H1 (cell line): ENCODE results near the gene EBLN2. TPM values are rescaled to one million over a fixed set of nuclear protein-coding genes. Genes with fewer than 3 reads are reported as not detected.

ENCODE experiments used
- BCL11A ChIP-seq, 2 experiments: IDR thresholded peaks; one replicate each; pipeline ENCODE4 v1.6.1; 2011; ENCODE audit warnings: low read depth in 2 of 2, low read length in 2 of 2, mild to moderate bottlenecking in 2 of 2
- CHD2 ChIP-seq: IDR thresholded peaks from 2 replicates; pipeline ENCODE4 v1.6.1; 2012; ENCODE audit warnings: low read length, improper control_type of control experiment
- EP300 ChIP-seq, 2 experiments: IDR thresholded peaks; 1 replicate in 1 of 2; 2 replicates in 1 of 2; pipeline ENCODE4 v1.6.1; 2011 to 2012; ENCODE audit warnings: low read depth in 2 of 2, low read length in 2 of 2, mild to moderate bottlenecking in 2 of 2, borderline replicate concordance in 1 of 2, inconsistent platforms in 1 of 2, moderate library complexity in 1 of 2
- FOSL1 ChIP-seq: IDR thresholded peaks from 2 replicates; pipeline ENCODE4 v1.6.1; 2011; ENCODE audit warnings: mild to moderate bottlenecking, low read depth, low read length, moderate library complexity; ENCODE audit not compliant: insufficient read depth
- KDM1A ChIP-seq: fragments of 200-600, 300-600 bp; sonication (generic); IDR thresholded peaks from 2 replicates; pipeline ENCODE4 v1.7.1; 2016; ENCODE audit warnings: mild to moderate bottlenecking, low read length, borderline replicate concordance
- SRF ChIP-seq: IDR thresholded peaks from 2 replicates; pipeline ENCODE4 v1.6.1; 2011; ENCODE audit warnings: mild to moderate bottlenecking, low read depth, low read length, moderate library complexity
- polyA plus RNA-seq, 7 experiments: library from polyadenylated mRNA; depleted of rRNA in 3 of 7; stranded (reverse) in 5 of 7; unstranded in 2 of 7; fragments of >200 nt in 5 of 7; fragments of 200-250 nt in 2 of 7; gene quantifications; 1 replicate in 5 of 7; 2 replicates in 1 of 7; 4 replicates in 1 of 7; pipeline versions ENCODE4 v1.2.1 to v1.2.3, GENCODE V29; 2011 to 2013; ENCODE audit warnings: missing spikeins in 2 of 7, mixed read lengths in 2 of 7
- total RNA-seq: library from RNA; stranded (reverse); fragmentation: NEBNext Ultra II Directional; extraction: Animal tissue kit (Norgen Biotek cat#: 25700); gene quantifications from 2 replicates; pipeline ENCODE4 v1.2.1, GENCODE V29; 2021
- TF ChIP-seq, protein P1 (sequence below): IDR thresholded peaks from 2 replicates; pipeline ENCODE4 v1.6.1; 2011; ENCODE audit warnings: low read length, improper control_type of control experiment
- TF ChIP-seq, protein P2 (sequence below): fragments of 300-600 bp; sonication (generic); IDR thresholded peaks from 2 replicates; pipeline ENCODE4 v1.7.1; 2012; ENCODE audit warnings: low read length, moderate library complexity, mild to moderate bottlenecking, inconsistent platforms; ENCODE audit not compliant: insufficient replicate concordance

EBLN2 gene
- total and polyA plus RNA-seq, 2 of the 8 experiments (the other 6 are each of a cell fraction or from before 2014, with no cell fraction given): 1.9 to 3.8 TPM

DNA sequence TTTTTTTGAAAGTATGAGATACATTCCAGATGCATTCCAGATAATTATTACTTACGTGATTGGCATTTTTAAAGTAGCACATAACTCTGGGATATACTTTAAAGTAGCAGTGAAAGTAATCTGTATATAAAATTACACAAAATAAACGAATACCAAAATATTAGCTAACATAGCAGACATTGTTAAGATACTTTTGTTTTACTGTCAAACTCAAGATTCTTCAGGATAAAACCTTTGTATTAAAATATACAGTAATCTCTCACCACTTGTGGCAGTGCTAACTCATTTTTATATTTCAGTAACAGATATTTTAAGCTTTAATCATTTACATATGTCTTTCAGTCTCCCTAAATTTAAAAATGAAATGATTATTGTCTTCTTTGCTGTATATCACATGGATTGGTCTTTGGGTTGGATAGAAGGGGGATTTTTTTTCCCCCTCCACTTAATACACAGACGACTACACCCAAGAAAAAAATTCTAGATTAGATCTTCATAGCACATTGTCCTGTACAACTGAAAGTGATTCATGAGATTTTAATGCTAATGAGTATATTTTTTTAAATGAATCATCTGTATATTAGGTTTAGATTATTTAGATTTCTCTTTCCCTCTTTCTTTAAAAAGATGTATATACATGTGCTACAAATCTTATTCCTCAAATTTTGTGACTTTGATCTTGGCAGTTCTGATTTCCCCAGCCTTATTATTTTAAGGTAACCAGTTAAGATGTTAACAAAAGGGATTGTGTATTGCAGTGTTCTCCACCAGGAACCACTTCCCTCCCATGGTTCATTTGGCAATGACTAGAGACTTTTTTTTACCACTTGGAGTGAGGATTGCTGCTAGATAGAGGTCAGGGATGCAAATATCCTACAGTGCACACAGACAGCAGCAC is 24.5 kb upstream of the EBLN2 start (continued):
- TF ChIP-seq BCL11A (IDR thresholded peaks at IDR 0.05; ENCODE audit: low read depth in 2 of 2, low read length in 2 of 2) (no peak), FOSL1 (no peak), EP300 (IDR thresholded peaks at IDR 0.05; ENCODE audit: borderline replicate concordance in 1 of 2, low read depth in 2 of 2, low read length in 2 of 2) (no peak), SRF (no peak), KDM1A (no peak), CHD2 (no peak)
- TF ChIP-seq, protein P1, sequence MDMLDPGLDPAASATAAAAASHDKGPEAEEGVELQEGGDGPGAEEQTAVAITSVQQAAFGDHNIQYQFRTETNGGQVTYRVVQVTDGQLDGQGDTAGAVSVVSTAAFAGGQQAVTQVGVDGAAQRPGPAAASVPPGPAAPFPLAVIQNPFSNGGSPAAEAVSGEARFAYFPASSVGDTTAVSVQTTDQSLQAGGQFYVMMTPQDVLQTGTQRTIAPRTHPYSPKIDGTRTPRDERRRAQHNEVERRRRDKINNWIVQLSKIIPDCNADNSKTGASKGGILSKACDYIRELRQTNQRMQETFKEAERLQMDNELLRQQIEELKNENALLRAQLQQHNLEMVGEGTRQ: no peak
- TF ChIP-seq, protein P2, sequence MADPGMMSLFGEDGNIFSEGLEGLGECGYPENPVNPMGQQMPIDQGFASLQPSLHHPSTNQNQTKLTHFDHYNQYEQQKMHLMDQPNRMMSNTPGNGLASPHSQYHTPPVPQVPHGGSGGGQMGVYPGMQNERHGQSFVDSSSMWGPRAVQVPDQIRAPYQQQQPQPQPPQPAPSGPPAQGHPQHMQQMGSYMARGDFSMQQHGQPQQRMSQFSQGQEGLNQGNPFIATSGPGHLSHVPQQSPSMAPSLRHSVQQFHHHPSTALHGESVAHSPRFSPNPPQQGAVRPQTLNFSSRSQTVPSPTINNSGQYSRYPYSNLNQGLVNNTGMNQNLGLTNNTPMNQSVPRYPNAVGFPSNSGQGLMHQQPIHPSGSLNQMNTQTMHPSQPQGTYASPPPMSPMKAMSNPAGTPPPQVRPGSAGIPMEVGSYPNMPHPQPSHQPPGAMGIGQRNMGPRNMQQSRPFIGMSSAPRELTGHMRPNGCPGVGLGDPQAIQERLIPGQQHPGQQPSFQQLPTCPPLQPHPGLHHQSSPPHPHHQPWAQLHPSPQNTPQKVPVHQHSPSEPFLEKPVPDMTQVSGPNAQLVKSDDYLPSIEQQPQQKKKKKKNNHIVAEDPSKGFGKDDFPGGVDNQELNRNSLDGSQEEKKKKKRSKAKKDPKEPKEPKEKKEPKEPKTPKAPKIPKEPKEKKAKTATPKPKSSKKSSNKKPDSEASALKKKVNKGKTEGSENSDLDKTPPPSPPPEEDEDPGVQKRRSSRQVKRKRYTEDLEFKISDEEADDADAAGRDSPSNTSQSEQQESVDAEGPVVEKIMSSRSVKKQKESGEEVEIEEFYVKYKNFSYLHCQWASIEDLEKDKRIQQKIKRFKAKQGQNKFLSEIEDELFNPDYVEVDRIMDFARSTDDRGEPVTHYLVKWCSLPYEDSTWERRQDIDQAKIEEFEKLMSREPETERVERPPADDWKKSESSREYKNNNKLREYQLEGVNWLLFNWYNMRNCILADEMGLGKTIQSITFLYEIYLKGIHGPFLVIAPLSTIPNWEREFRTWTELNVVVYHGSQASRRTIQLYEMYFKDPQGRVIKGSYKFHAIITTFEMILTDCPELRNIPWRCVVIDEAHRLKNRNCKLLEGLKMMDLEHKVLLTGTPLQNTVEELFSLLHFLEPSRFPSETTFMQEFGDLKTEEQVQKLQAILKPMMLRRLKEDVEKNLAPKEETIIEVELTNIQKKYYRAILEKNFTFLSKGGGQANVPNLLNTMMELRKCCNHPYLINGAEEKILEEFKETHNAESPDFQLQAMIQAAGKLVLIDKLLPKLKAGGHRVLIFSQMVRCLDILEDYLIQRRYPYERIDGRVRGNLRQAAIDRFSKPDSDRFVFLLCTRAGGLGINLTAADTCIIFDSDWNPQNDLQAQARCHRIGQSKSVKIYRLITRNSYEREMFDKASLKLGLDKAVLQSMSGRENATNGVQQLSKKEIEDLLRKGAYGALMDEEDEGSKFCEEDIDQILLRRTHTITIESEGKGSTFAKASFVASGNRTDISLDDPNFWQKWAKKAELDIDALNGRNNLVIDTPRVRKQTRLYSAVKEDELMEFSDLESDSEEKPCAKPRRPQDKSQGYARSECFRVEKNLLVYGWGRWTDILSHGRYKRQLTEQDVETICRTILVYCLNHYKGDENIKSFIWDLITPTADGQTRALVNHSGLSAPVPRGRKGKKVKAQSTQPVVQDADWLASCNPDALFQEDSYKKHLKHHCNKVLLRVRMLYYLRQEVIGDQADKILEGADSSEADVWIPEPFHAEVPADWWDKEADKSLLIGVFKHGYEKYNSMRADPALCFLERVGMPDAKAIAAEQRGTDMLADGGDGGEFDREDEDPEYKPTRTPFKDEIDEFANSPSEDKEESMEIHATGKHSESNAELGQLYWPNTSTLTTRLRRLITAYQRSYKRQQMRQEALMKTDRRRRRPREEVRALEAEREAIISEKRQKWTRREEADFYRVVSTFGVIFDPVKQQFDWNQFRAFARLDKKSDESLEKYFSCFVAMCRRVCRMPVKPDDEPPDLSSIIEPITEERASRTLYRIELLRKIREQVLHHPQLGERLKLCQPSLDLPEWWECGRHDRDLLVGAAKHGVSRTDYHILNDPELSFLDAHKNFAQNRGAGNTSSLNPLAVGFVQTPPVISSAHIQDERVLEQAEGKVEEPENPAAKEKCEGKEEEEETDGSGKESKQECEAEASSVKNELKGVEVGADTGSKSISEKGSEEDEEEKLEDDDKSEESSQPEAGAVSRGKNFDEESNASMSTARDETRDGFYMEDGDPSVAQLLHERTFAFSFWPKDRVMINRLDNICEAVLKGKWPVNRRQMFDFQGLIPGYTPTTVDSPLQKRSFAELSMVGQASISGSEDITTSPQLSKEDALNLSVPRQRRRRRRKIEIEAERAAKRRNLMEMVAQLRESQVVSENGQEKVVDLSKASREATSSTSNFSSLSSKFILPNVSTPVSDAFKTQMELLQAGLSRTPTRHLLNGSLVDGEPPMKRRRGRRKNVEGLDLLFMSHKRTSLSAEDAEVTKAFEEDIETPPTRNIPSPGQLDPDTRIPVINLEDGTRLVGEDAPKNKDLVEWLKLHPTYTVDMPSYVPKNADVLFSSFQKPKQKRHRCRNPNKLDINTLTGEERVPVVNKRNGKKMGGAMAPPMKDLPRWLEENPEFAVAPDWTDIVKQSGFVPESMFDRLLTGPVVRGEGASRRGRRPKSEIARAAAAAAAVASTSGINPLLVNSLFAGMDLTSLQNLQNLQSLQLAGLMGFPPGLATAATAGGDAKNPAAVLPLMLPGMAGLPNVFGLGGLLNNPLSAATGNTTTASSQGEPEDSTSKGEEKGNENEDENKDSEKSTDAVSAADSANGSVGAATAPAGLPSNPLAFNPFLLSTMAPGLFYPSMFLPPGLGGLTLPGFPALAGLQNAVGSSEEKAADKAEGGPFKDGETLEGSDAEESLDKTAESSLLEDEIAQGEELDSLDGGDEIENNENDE: no peak
